Myocyte (in vitro differentiated cells): Measurements from ENCODE around the gene RETSAT. TPM values are rescaled to one million over a fixed set of nuclear protein-coding genes. Genes with fewer than 3 reads are reported as not detected.
A peak's percentile ranks its signal among the peaks of the same experiment; 100 is the strongest.
"Not testable (repeated sequence)": the region's sequence is repeated elsewhere in the genome, so short reads cannot be mapped to it uniquely, and the experiment has no call there.

Source experiments
- DNase-seq: peaks from one replicate; pipeline ENCODE4 v3.0.0-alpha.2; 2012; ENCODE audit warnings: low read depth
- total RNA-seq: library from RNA; depleted of rRNA; stranded (reverse); fragments of >200 nt; gene quantifications from 2 replicates; pipeline ENCODE4 v1.2.3, GENCODE V29; 2014

The RETSAT gene
- total RNA-seq, 1 donor from 2014 or later = 39.9 TPM

- DNase-seq = no peak
These were observed 25.7 kb upstream of the RETSAT start for GRCh38 chr2:85380048-85380447.

- no peak for DNase-seq
These were observed 23.9 kb upstream of the RETSAT start for GRCh38 chr2:85378257-85378656.

- no peak for DNase-seq
These were observed 22.8 kb upstream of the RETSAT start for GRCh38 chr2:85377083-85377482.

GRCh38 chr2:85376291-85377065 lies 22.1 kb upstream of the RETSAT start:
- DNase-seq = no peak

- DNase-seq = peak; percentile 64
These were observed 16.7 kb upstream of the RETSAT start for GRCh38 chr2:85371045-85371444.

GRCh38 chr2:85369500-85369899 lies 15.2 kb upstream of the RETSAT start:
- no peak for DNase-seq

GRCh38 chr2:85368921-85369320 lies 14.6 kb upstream of the RETSAT start:
- DNase-seq = no peak

- DNase-seq = no peak
These were observed 12.9 kb upstream of the RETSAT start for GRCh38 chr2:85367180-85367579.

- DNase-seq = not testable (repeated sequence)
These were observed 8.5 kb upstream of the RETSAT start for GRCh38 chr2:85362653-85363387.

GRCh38 chr2:85357736-85358135 lies 3.4 kb upstream of the RETSAT start:
- no peak for DNase-seq

- DNase-seq = no peak
These were observed 1.9 kb upstream of the RETSAT start for GRCh38 chr2:85356186-85356585.

- no peak for DNase-seq
These were observed 1.2 kb upstream of the RETSAT start for GRCh38 chr2:85355521-85355920.

- DNase-seq = no peak
These were observed 714 bp upstream of the RETSAT start for GRCh38 chr2:85355073-85355410.

- peak; percentile 48 for DNase-seq
These were observed 447 bp downstream of the RETSAT start for GRCh38 chr2:85353876-85354285.

- DNase-seq = no peak
These were observed 6.7 kb downstream of the RETSAT start for GRCh38 chr2:85347599-85347998.

- no peak for DNase-seq
These were observed 9.9 kb downstream of the RETSAT start for GRCh38 chr2:85344356-85344954.

GRCh38 chr2:85343207-85343895 lies 11.0 kb downstream of the RETSAT start:
- DNase-seq = not testable (repeated sequence)

GRCh38 chr2:85342156-85342555 lies 12.2 kb downstream of the RETSAT start:
- DNase-seq = no peak

- DNase-seq = no peak
These were observed 12.9 kb downstream of the RETSAT start for GRCh38 chr2:85341269-85342029.

- no peak for DNase-seq
These were observed 14.1 kb downstream of the RETSAT start for GRCh38 chr2:85340034-85340892.
